H9 (cell line): ENCODE data around the gene PABPN1. TPM values are rescaled to one million over a fixed set of nuclear protein-coding genes. Genes with fewer than 3 reads are reported as not detected.

Experiments
- DNase-seq: peaks from one replicate; pipeline ENCODE4 v3.0.0-alpha.2; 2017
- H2AFZ ChIP-seq: one replicate; pipeline ENCODE4 v1.6.1; 2013; ENCODE audit warnings: mild to moderate bottlenecking, low read length, control low read depth, moderate library complexity
- H2AK5ac ChIP-seq: 2 replicates; pipeline ENCODE4 v1.6.1; 2013; ENCODE audit warnings: low read length, control low read depth, mixed read lengths; ENCODE audit not compliant: insufficient read length
- H2BK120ac ChIP-seq: one replicate; pipeline ENCODE4 v1.6.1; 2013; ENCODE audit warnings: low read depth, mild to moderate bottlenecking, low read length, control low read depth, inconsistent platforms; ENCODE audit not compliant: poor library complexity, severe bottlenecking
- H2BK12ac ChIP-seq: 2 replicates; pipeline ENCODE4 v1.6.1; 2013; ENCODE audit warnings: low read length, control low read depth, mixed read lengths, low read depth; ENCODE audit not compliant: insufficient read length
- H2BK15ac ChIP-seq: 2 replicates; pipeline ENCODE4 v1.6.1; 2013; ENCODE audit warnings: low read depth, low read length, control low read depth
- H2BK20ac ChIP-seq: one replicate; pipeline ENCODE4 v1.6.1; 2013; ENCODE audit warnings: low read depth, mild to moderate bottlenecking, low read length, control low read depth, inconsistent platforms; ENCODE audit not compliant: poor library complexity, severe bottlenecking
- H2BK5ac ChIP-seq: 2 replicates; pipeline ENCODE4 v1.6.1; 2013; ENCODE audit warnings: low read length, control low read depth, mixed read lengths; ENCODE audit not compliant: insufficient read length
- H3K14ac ChIP-seq: 2 replicates; pipeline ENCODE4 v1.6.1; 2013; ENCODE audit warnings: low read length, control low read depth; ENCODE audit not compliant: insufficient read depth
- H3K18ac ChIP-seq: 2 replicates; pipeline ENCODE4 v1.6.1; 2013; ENCODE audit warnings: low read depth, mild to moderate bottlenecking, mixed read lengths, low read length, control low read depth; ENCODE audit not compliant: insufficient read length
- H3K23ac ChIP-seq: 2 replicates; pipeline ENCODE4 v1.6.1; 2013; ENCODE audit warnings: low read length, control low read depth, mixed read lengths, low read depth; ENCODE audit not compliant: insufficient read length
- H3K23me2 ChIP-seq: 2 replicates; pipeline ENCODE4 v1.6.1; 2013; ENCODE audit warnings: low read depth, mild to moderate bottlenecking, mixed read lengths, low read length, control low read depth; ENCODE audit not compliant: insufficient read length, poor library complexity, severe bottlenecking
- H3K27ac ChIP-seq: 2 replicates; pipeline ENCODE4 v1.5.1; 2013; ENCODE audit warnings: low read length, control low read depth, mixed read lengths, low read depth; ENCODE audit not compliant: insufficient read length
- H3K27me3 ChIP-seq: 2 replicates; pipeline ENCODE4 v1.6.1; 2013; ENCODE audit warnings: low read length, control low read depth, inconsistent platforms; ENCODE audit not compliant: insufficient read depth
- H3K4ac ChIP-seq: 2 replicates; pipeline ENCODE4 v1.6.1; 2013; ENCODE audit warnings: low read depth, mild to moderate bottlenecking, control low read depth, inconsistent platforms, low read length, moderate library complexity
- H3K4me1 ChIP-seq: 2 replicates; pipeline ENCODE4 v1.6.1; 2013; ENCODE audit warnings: low read length, control low read depth, inconsistent platforms; ENCODE audit not compliant: insufficient read depth
- H3K4me2 ChIP-seq: 2 replicates; pipeline ENCODE4 v1.6.1; 2013; ENCODE audit warnings: low read length, control low read depth, mixed read lengths; ENCODE audit not compliant: insufficient read length, insufficient read depth
- H3K56ac ChIP-seq: 2 replicates; pipeline ENCODE4 v1.6.1; 2013; ENCODE audit warnings: low read depth, mild to moderate bottlenecking, mixed read lengths, low read length, control low read depth; ENCODE audit not compliant: insufficient read length
- H3K79me1 ChIP-seq: 2 replicates; pipeline ENCODE4 v1.6.1; 2013; ENCODE audit warnings: low read depth, mild to moderate bottlenecking, moderate library complexity, low read length, control low read depth, inconsistent platforms; ENCODE audit not compliant: insufficient read depth, poor library complexity, severe bottlenecking
- H3K79me2 ChIP-seq: 2 replicates; pipeline ENCODE4 v1.6.1; 2013; ENCODE audit warnings: low read length, control low read depth, inconsistent platforms; ENCODE audit not compliant: insufficient read depth
- H3K9ac ChIP-seq: 2 replicates; pipeline ENCODE4 v1.6.1; 2013; ENCODE audit warnings: low read length, control low read depth, mixed read lengths; ENCODE audit not compliant: insufficient read length; ENCODE audit errors: extremely low read depth
- H3K9me3 ChIP-seq: one replicate; pipeline ENCODE4 v1.6.1; 2013; ENCODE audit warnings: low read depth, low read length, inconsistent platforms; ENCODE audit not compliant: control insufficient read depth
- H3T11ph ChIP-seq: one replicate; pipeline ENCODE4 v1.6.1; 2013; ENCODE audit warnings: mild to moderate bottlenecking, low read length, control low read depth, inconsistent platforms
- H4K20me1 ChIP-seq: one replicate; pipeline ENCODE4 v1.6.1; 2013; ENCODE audit not compliant: control insufficient read depth, insufficient read length, insufficient read depth
- H4K5ac ChIP-seq: 2 replicates; pipeline ENCODE4 v1.6.1; 2013; ENCODE audit warnings: low read depth, mild to moderate bottlenecking, mixed read lengths, low read length, control low read depth; ENCODE audit not compliant: insufficient read length
- H4K8ac ChIP-seq: replicated peaks from 2 replicates; pipeline ENCODE4 v1.6.1; 2013; ENCODE audit warnings: low read length, control low read depth, mixed read lengths, low read depth; ENCODE audit not compliant: insufficient read length
- H4K91ac ChIP-seq: 2 replicates; pipeline ENCODE4 v1.6.1; 2013; ENCODE audit warnings: low read depth, mild to moderate bottlenecking, moderate library complexity, mixed read lengths, low read length, control low read depth; ENCODE audit not compliant: insufficient read length
- H3K27ac Mint-ChIP-seq, 3 experiments: 2 replicates in 2 of 3; 3 replicates in 1 of 3; pipeline ENCODE4 v1.8.0; 2020 to 2021; ENCODE audit warnings: mixed read lengths in 3 of 3, mild to moderate bottlenecking in 1 of 3, moderate library complexity in 1 of 3
- H3K27me3 Mint-ChIP-seq: 2 replicates; pipeline ENCODE4 v1.8.0; 2021; ENCODE audit warnings: low read depth, mild to moderate bottlenecking, moderate library complexity, mixed read lengths
- H3K36me3 Mint-ChIP-seq, 3 experiments: 2 replicates in 2 of 3; 3 replicates in 1 of 3; pipeline ENCODE4 v1.8.0; 2020 to 2021; ENCODE audit warnings: low read depth in 3 of 3, mixed read lengths in 3 of 3; ENCODE audit not compliant: insufficient read depth in 1 of 3
- H3K4me1 Mint-ChIP-seq, 2 experiments: 2 replicates each; pipeline ENCODE4 v1.8.0; 2020; ENCODE audit warnings: mixed read lengths in 2 of 2
- H3K4me3 Mint-ChIP-seq, 2 experiments: 2 replicates in 1 of 2; 3 replicates in 1 of 2; pipeline ENCODE4 v1.8.0; 2020 to 2021; ENCODE audit warnings: mild to moderate bottlenecking in 2 of 2, mixed read lengths in 2 of 2, moderate library complexity in 1 of 2
- H3K9me3 Mint-ChIP-seq, 2 experiments: 2 replicates in 1 of 2; 3 replicates in 1 of 2; pipeline ENCODE4 v1.8.0; 2020; ENCODE audit warnings: mild to moderate bottlenecking in 2 of 2, mixed read lengths in 2 of 2, moderate library complexity in 1 of 2
- CTCF ChIP-seq: fragments of 200-600 bp; sonication (generic); conservative IDR thresholded peaks from 3 replicates; pipeline ENCODE4 v1.8.0; 2021; ENCODE audit warnings: antibody characterized with exemption, mild to moderate bottlenecking
- WGBS: extraction: QIAGEN DNeasy Blood & Tissue Kit; methylation state at CpG from one replicate; pipeline ENCODE4 v1.1.7; 2013; ENCODE audit warnings: missing lambda C conversion rate, low lambda C conversion rate, mixed read lengths; ENCODE audit not compliant: insufficient read length; ENCODE audit errors: extremely low coverage; 5-methylcytosine and 5-hydroxymethylcytosine counted together
- total RNA-seq: library from RNA; stranded (reverse); gene quantifications from 2 replicates; pipeline ENCODE4 v1.2.1, GENCODE V29; 2021

The PABPN1 gene
- total RNA-seq, 1 experiment from 2014 or later: 333 TPM

GRCh38 chr14:23306412-23307145, 14.7 kb upstream of the PABPN1 start, which contains the start of gene BCL2L2:
TSS of gene BCL2L2 (plus strand) at chr14:23306833. CDS start at chr14:23307768, 935 bp downstream.
- H4K20me1 ChIP-seq: no peaks in the 10 kb centered on the region
- no peak within 1 kb of the TSS for H3K4ac ChIP-seq
- no peaks in the 10 kb centered on the region for H3K4me1 ChIP-seq
- H3K27ac Mint-ChIP-seq: peak within 1 kb of the TSS; percentile 94 to 98 (median 95)
- H2BK120ac ChIP-seq: no peak within 1 kb of the TSS
- no peaks in the 10 kb centered on the region for H3K79me2 ChIP-seq
- no peak within 1 kb of the TSS for H2BK12ac ChIP-seq
- peak within 1 kb of the TSS; percentile 81; the same call in 1 of the 2 replicates for H3K14ac ChIP-seq
- no peaks in the 10 kb centered on the region; the same call in 1 of the 2 replicates for H3K27me3 ChIP-seq
- H3K23ac ChIP-seq: no peak within 1 kb of the TSS
- H3K23me2 ChIP-seq: peaks cover 19% of the 10 kb centered on the region
- no peak within 1 kb of the TSS for H4K8ac ChIP-seq
- H3K4me1 Mint-ChIP-seq: peaks cover 20 to 28% of the 10 kb centered on the region in 2 experiments
- H3K18ac ChIP-seq: peak within 1 kb of the TSS; percentile 52
- no peak within 1 kb of the TSS for H2BK20ac ChIP-seq
- peak within 1 kb of the TSS; percentile 90 for H3K4me2 ChIP-seq
- H3K9me3 ChIP-seq: no peaks in the 10 kb centered on the region
- peak within 1 kb of the TSS; percentile 80 for H3K9ac ChIP-seq
- peak within 1 kb of the TSS; percentile 90 to 91 for H3K4me3 Mint-ChIP-seq
- no peak within 1 kb of the TSS for H3K27ac ChIP-seq
- H4K5ac ChIP-seq: no peak within 1 kb of the TSS
- H3K36me3 Mint-ChIP-seq: peaks cover 23 to 26% (median 25%) of the 10 kb centered on the region in 3 experiments
- peak within 1 kb of the TSS; percentile 2 for H2AFZ ChIP-seq
- no peak within 1 kb of the TSS for H4K91ac ChIP-seq
- H3K9me3 Mint-ChIP-seq: no peaks in the 10 kb centered on the region
- peaks cover 6% of the 10 kb centered on the region for H3K79me1 ChIP-seq
- H2AK5ac ChIP-seq: no peak within 1 kb of the TSS
- WGBS: no CpG with 5 or more reads among the region's 24 CpGs
- no peak within 1 kb of the TSS for H3K56ac ChIP-seq
- TF ChIP-seq CTCF: no peak
- no peak within 1 kb of the TSS for H2BK5ac ChIP-seq
- no peak within 1 kb of the TSS for H2BK15ac ChIP-seq
- H3K27me3 Mint-ChIP-seq: peaks cover 17% of the 10 kb centered on the region
- no peak within 1 kb of the TSS for H3T11ph ChIP-seq
- DNase-seq: peak; percentile 96
